ENCODE measurements around the gene PPARGC1A. TPM values are rescaled to one million over a fixed set of nuclear protein-coding genes. Genes with fewer than 3 reads are reported as not detected.

The PPARGC1A gene
- total RNA-seq, 1 donor from 2014 or later, result 21.6 TPM

GRCh38 chr4:23916282-23916681 lies 26.4 kb upstream of the PPARGC1A start:
- no peak for DNase-seq (ENCODE audit: low spot score)
- no peak for ATAC-seq
- intact Hi-C loops (cut with DNase I), result no loop called here

GRCh38 chr4:23915459-23916132 lies 25.7 kb upstream of the PPARGC1A start:
- intact Hi-C loops (cut with DNase I), result no loop called here
- no peak for ATAC-seq
- DNase-seq (ENCODE audit: low spot score), result no peak

GRCh38 chr4:23911675-23912455 lies 22.0 kb upstream of the PPARGC1A start:
- intact Hi-C loops (cut with DNase I), result no loop called here
- ATAC-seq (no peak), DNase-seq (ENCODE audit: low spot score) (no peak)

- DNase-seq (ENCODE audit: low spot score) (no peak), ATAC-seq (no peak)
- intact Hi-C loops (cut with DNase I), result no loop called here
Measured at GRCh38 chr4:23909671-23910070, 19.8 kb upstream of the PPARGC1A start.

- intact Hi-C loops (cut with DNase I), result no loop called here
- no peak for ATAC-seq
- no peak for DNase-seq (ENCODE audit: low spot score)
Measured at GRCh38 chr4:23906839-23907238, 17.0 kb upstream of the PPARGC1A start.

- no peak for ATAC-seq
Measured at GRCh38 chr4:23904639-23905071, 14.8 kb upstream of the PPARGC1A start.

GRCh38 chr4:23903859-23904438 lies 14.1 kb upstream of the PPARGC1A start:
- intact Hi-C loops (cut with DNase I), result no loop called here
- DNase-seq (ENCODE audit: low spot score), result no peak
- peak; percentile 89 for ATAC-seq

More at GRCh38 chr4:23904639-23905071, 14.8 kb upstream of the PPARGC1A start:
- no peak for DNase-seq (ENCODE audit: low spot score)
- intact Hi-C loops (cut with DNase I), result no loop called here

- DNase-seq (ENCODE audit: low spot score), result no peak
- no peak for ATAC-seq
- intact Hi-C loops (cut with DNase I), result no loop called here
Measured at GRCh38 chr4:23902222-23902804, 12.5 kb upstream of the PPARGC1A start.

- intact Hi-C loops (cut with DNase I), result no loop called here
- ATAC-seq, result no peak
- DNase-seq (ENCODE audit: low spot score), result no peak
Measured at GRCh38 chr4:23900636-23901035, 10.8 kb upstream of the PPARGC1A start.

- intact Hi-C loops (cut with DNase I), result no loop called here
- ATAC-seq, result no peak
- no peak for DNase-seq (ENCODE audit: low spot score)
Measured at GRCh38 chr4:23899565-23899964, 9.7 kb upstream of the PPARGC1A start.

GRCh38 chr4:23897564-23898109 lies 7.8 kb upstream of the PPARGC1A start:
- intact Hi-C loops (cut with DNase I), result no loop called here
- ATAC-seq, result no peak
- no peak for DNase-seq (ENCODE audit: low spot score)

- no peak for ATAC-seq
- DNase-seq (ENCODE audit: low spot score), result no peak
- intact Hi-C loops (cut with DNase I), result loop anchor here (2.0 kb wide), 1 partner anchor 35 kb away; no protein-coding TSS in a partner anchor
Measured at GRCh38 chr4:23894021-23894420, 4.2 kb upstream of the PPARGC1A start.

- intact Hi-C loops (cut with DNase I), result no loop called here
- DNase-seq (ENCODE audit: low spot score), result no peak
Measured at GRCh38 chr4:23891064-23891421, 1.2 kb upstream of the PPARGC1A start.

GRCh38 chr4:23890369-23891063 lies 669 bp upstream of the PPARGC1A start:
- DNase-seq (ENCODE audit: low spot score) (no peak), ATAC-seq (peak; percentile 30)
- intact Hi-C loops (cut with DNase I), result no loop called here

More at GRCh38 chr4:23891064-23891421, 1.2 kb upstream of the PPARGC1A start:
- no peak for ATAC-seq

GRCh38 chr4:23889391-23889790 lies 456 bp downstream of the PPARGC1A start:
- ATAC-seq, result no peak
- intact Hi-C loops (cut with DNase I), result no loop called here
- DNase-seq (ENCODE audit: low spot score), result no peak

GRCh38 chr4:23888421-23889319 lies 1.2 kb downstream of the PPARGC1A start:
- DNase-seq (ENCODE audit: low spot score), result no peak
- intact Hi-C loops (cut with DNase I), result no loop called here
- ATAC-seq, result peak; percentile 74

GRCh38 chr4:23887989-23888388 lies 1.9 kb downstream of the PPARGC1A start:
- intact Hi-C loops (cut with DNase I), result no loop called here
- ATAC-seq, result no peak
- no peak for DNase-seq (ENCODE audit: low spot score)

GRCh38 chr4:23887173-23887572 lies 2.7 kb downstream of the PPARGC1A start:
- intact Hi-C loops (cut with DNase I), result no loop called here
- DNase-seq (ENCODE audit: low spot score), result no peak
- no peak for ATAC-seq
